ENCODE measurements around the gene SYCP2L. TPM values are rescaled to one million over a fixed set of nuclear protein-coding genes. Genes with fewer than 3 reads are reported as not detected.

SYCP2L gene
- total and polyA plus RNA-seq, 2 of the 8 experiments (the other 6 are each of a cell fraction or from before 2014, with no cell fraction given), result 1.7 to 4.2 TPM

GRCh38 chr6:10896691-10897090 is 9.8 kb downstream of the SYCP2L start:
- Histone ChIP-seq H3K4me2 (ENCODE audit: insufficient read depth in 1 of 2, low read depth in 2 of 2, low read length in 2 of 2) (no peak overlapping the region), H3K9ac (replicated peaks in 1 of 4; ENCODE audit: extremely low read depth in 1 of 4, low read depth in 3 of 4, low read length in 3 of 4) (no peak overlapping the region), H2BK15ac (ENCODE audit: low read length) (no peak overlapping the region), H3K27me3 (replicated peaks in 1 of 4; ENCODE audit: control insufficient read depth in 3 of 4, extremely low read depth in 1 of 4, insufficient read depth in 3 of 4, low read length in 3 of 4) (no peaks in the 10 kb centered on the region), H4K8ac (ENCODE audit: extremely low read depth, insufficient read depth, low read length) (no peak overlapping the region), H3K18ac (ENCODE audit: extremely low read depth, low read length) (no peak overlapping the region), H4K5ac (ENCODE audit: insufficient read length, low read depth, low read length) (no peak overlapping the region), H2BK20ac (ENCODE audit: low read length) (no peak overlapping the region), H2BK12ac (ENCODE audit: low read depth, low read length) (no peak overlapping the region), H3K79me1 (ENCODE audit: low read depth, low read length) (peaks cover 2% of the 10 kb centered on the region; the same call in 1 of the 2 replicates), H3K23me2 (ENCODE audit: low read depth, low read length) (no peaks in the 10 kb centered on the region), H3K56ac (replicated peaks; ENCODE audit: insufficient read length, low read depth, low read length) (no peak overlapping the region), H2BK5ac (ENCODE audit: low read depth, low read length) (no peak overlapping the region), H3K27ac (ENCODE audit: low read depth, low read length) (no peak overlapping the region), H2AK5ac (ENCODE audit: low read depth, low read length) (no peak overlapping the region), H3K14ac (ENCODE audit: insufficient read length) (no peak overlapping the region), H3K36me3 (ENCODE audit: control insufficient read depth in 2 of 4, insufficient read depth in 4 of 4, low read length in 3 of 4) (0 out of 8 replicates have a peak, but pooled peaks cover 0 to 4% (median 0%) of the 10 kb centered on the region in 4 experiments), H2BK120ac (replicated peaks; ENCODE audit: low read depth, low read length) (no peak overlapping the region), H3K4me3 (ENCODE audit: extremely low read depth in 1 of 4, insufficient read depth in 2 of 4, low read depth in 3 of 4, low read length in 4 of 4) (no peak overlapping the region), H3K23ac (ENCODE audit: insufficient read length) (no peak overlapping the region), H2AFZ (ENCODE audit: low read length) (no peak overlapping the region), H4K91ac (replicated peaks; ENCODE audit: insufficient read length, low read length) (no peak overlapping the region), H3K4ac (replicated peaks; ENCODE audit: insufficient read length, low read depth, low read length) (no peak overlapping the region), H3K79me2 (ENCODE audit: control insufficient read depth in 1 of 2, insufficient read depth in 2 of 2, low read length in 2 of 2) (no peaks in the 10 kb centered on the region), H3K9me3 (ENCODE audit: insufficient read depth in 2 of 2, low read depth in 1 of 2, low read length in 1 of 2) (no peaks in the 10 kb centered on the region), H4K20me1 (replicated peaks in 1 of 2; ENCODE audit: control insufficient read depth in 1 of 2, insufficient read depth in 2 of 2, low read length in 2 of 2) (no peaks in the 10 kb centered on the region), H3K4me1 (replicated peaks in 1 of 4; ENCODE audit: control insufficient read depth in 3 of 4, insufficient read depth in 4 of 4, low read length in 3 of 4) (no peaks in the 10 kb centered on the region)
- CTCF ChIA-PET (ENCODE audit: partially characterized antibody), result interaction anchor here (0.6 to 1.6 kb wide), 2 partner anchors 9 to 235 kb away, joined by 3 to 6 read pairs; no protein-coding TSS in a partner anchor
- POLR2A ChIA-PET (ENCODE audit: partially characterized antibody), result interaction anchor here (0.6 to 1.8 kb wide), 2 partner anchors 10 to 75 kb away, joined by 3 to 6 read pairs; partner anchors contain the start of gene SYCP2L
- DNase-seq (ENCODE audit: low read depth in 1 of 2, low spot score in 2 of 2) (no peak), FAIRE-seq (no peak)
- 86% methylated on average over 3 of the region's 3 CpGs; no CpG with 5 or more reads in 1 of the 2 experiments for WGBS, 2 experiments (ENCODE audit: extremely low coverage in 1 of 2, insufficient coverage in 1 of 2, insufficient read length in 1 of 2, insufficient replicate concordance in 2 of 2, low coverage in 1 of 2, low lambda C conversion rate in 2 of 2, missing lambda C conversion rate in 1 of 2)
- TF ChIP-seq SAP30 (IDR thresholded peaks at IDR 0.05; ENCODE audit: insufficient read depth, insufficient replicate concordance, low read length) (no peak), BCL11A (IDR thresholded peaks at IDR 0.05; ENCODE audit: low read depth in 2 of 2, low read length in 2 of 2) (no peak), MAFK (IDR thresholded peaks at IDR 0.05; ENCODE audit: low read depth, low read length) (no peak), RFX5 (IDR thresholded peaks at IDR 0.05; ENCODE audit: borderline replicate concordance, low read depth, low read length) (no peak)
